Tibial nerve (tissue), 4 donors: ENCODE measurements around the gene AMDHD2. TPM values are rescaled to one million over a fixed set of nuclear protein-coding genes. Genes with fewer than 3 reads are reported as not detected.

Source experiments
- DNase-seq, 2 donors: peaks; one replicate each; pipeline ENCODE4 v3.0.0-alpha.2; 2019; ENCODE audit warnings: low spot score in 2 of 2
- H3K27ac ChIP-seq, 4 donors: fragments of 200-600 bp; sonication (generic) in 3 of 4; one replicate each; pipeline ENCODE4 v1.5.1; 2017 to 2019; ENCODE audit warnings: mild to moderate bottlenecking in 1 of 4
- H3K27me3 ChIP-seq, 2 donors: fragments of 200-600 bp; sonication (generic) in 1 of 2; one replicate each; pipeline versions ENCODE4 v1.5.1 to v1.6.0; 2017 to 2019
- H3K36me3 ChIP-seq, 3 donors: fragments of 200-600 bp; sonication (generic); one replicate each; pipeline ENCODE4 v1.5.1; 2018 to 2019
- H3K4me1 ChIP-seq, 4 donors: fragments of 200-600 bp; sonication (generic) in 3 of 4; one replicate each; pipeline ENCODE4 v1.5.1; 2017 to 2019
- H3K4me3 ChIP-seq, 4 donors: fragments of 200-600 bp; sonication (generic) in 3 of 4; one replicate each; pipeline ENCODE4 v1.5.1; 2017 to 2019; ENCODE audit warnings: mild to moderate bottlenecking in 1 of 4, moderate library complexity in 1 of 4
- H3K9me3 ChIP-seq, 4 donors: fragments of 200-600 bp; sonication (generic) in 3 of 4; one replicate each; pipeline ENCODE4 v1.5.1; 2017 to 2019
- CTCF ChIP-seq, 5 experiments: fragments of 200-600 bp in 3 of 5; fragments of 450-650 bp in 2 of 5; sonication (generic) in 3 of 5; IDR thresholded peaks; one replicate each; pipeline ENCODE4 v1.5.1; 2016 to 2019; ENCODE audit warnings: antibody characterized with exemption in 5 of 5, mild to moderate bottlenecking in 3 of 5, moderate library complexity in 2 of 5
- EP300 ChIP-seq, 2 donors: sonication (generic); formaldehyde crosslinking; IDR thresholded peaks; one replicate each; pipeline ENCODE4 v1.6.1; 2017; ENCODE audit warnings: antibody characterized with exemption in 2 of 2, mild to moderate bottlenecking in 1 of 2
- POLR2A ChIP-seq, 2 donors: fragments of 450-650 bp; IDR thresholded peaks; one replicate each; pipeline ENCODE4 v1.6.1; 2017; ENCODE audit warnings: antibody characterized with exemption in 2 of 2, mild to moderate bottlenecking in 2 of 2, moderate library complexity in 2 of 2
- WGBS, 2 donors: methylation state at CpG; one replicate each; pipeline ENCODE4 v1.1.5; 2018; 5-methylcytosine and 5-hydroxymethylcytosine counted together
- total RNA-seq, 4 donors: library from RNA; depleted of rRNA; stranded (reverse); fragments of >200 nt; gene quantifications; one replicate each; pipeline ENCODE4 v1.1.0, GENCODE V29; 2016

The AMDHD2 gene
- total RNA-seq, 4 donors from 2014 or later: 40.4 to 64.5 (median 55.2) TPM

GRCh38 chr16:2490190-2491105 lies 29.7 kb upstream of the AMDHD2 start:
- Histone ChIP-seq H3K27ac (no peak overlapping the region), H3K27me3 (no peaks in the 10 kb centered on the region), H3K4me1 (peaks cover 0 to 19% (median 4%) of the 10 kb centered on the region in 4 donors), H3K36me3 (peaks cover 0 to 7% (median 0%) of the 10 kb centered on the region in 3 donors), H3K9me3 (no peaks in the 10 kb centered on the region), H3K4me3 (no peak overlapping the region)
- TF ChIP-seq EP300 (IDR thresholded peaks at IDR 0.05) (no peak), POLR2A (IDR thresholded peaks at IDR 0.05) (no peak), CTCF (IDR thresholded peaks at IDR 0.05) (no peak)
- WGBS, 2 donors: 85 to 89% methylated on average over 21 to 23 of the region's 23 CpGs
- DNase-seq: no peak

GRCh38 chr16:2492292-2492691 lies 27.9 kb upstream of the AMDHD2 start:
- no peak for DNase-seq
- peaks cover 0 to 10% (median 3%) of the 10 kb centered on the region in 4 donors for H3K4me1 ChIP-seq
- no peak for TF ChIP-seq CTCF (IDR thresholded peaks at IDR 0.05)
- TF ChIP-seq EP300 (IDR thresholded peaks at IDR 0.05): no peak
- no peaks in the 10 kb centered on the region for H3K27me3 ChIP-seq
- H3K9me3 ChIP-seq: no peaks in the 10 kb centered on the region
- 86% methylated on average over 12 to 13 of the region's 13 CpGs for whole genome bisulfite sequencing, 2 donors
- H3K27ac ChIP-seq: no peak overlapping the region
- peaks cover 0 to 21% (median 0%) of the 10 kb centered on the region in 3 donors for H3K36me3 ChIP-seq
- no peak overlapping the region for H3K4me3 ChIP-seq

- DNase-seq: no peak
- TF ChIP-seq EP300 (IDR thresholded peaks at IDR 0.05) (no peak), CTCF (IDR thresholded peaks at IDR 0.05) (no peak), POLR2A (IDR thresholded peaks at IDR 0.05) (no peak)
- no peaks in the 10 kb centered on the region for H3K9me3 ChIP-seq
- H3K4me1 ChIP-seq: peaks cover 0 to 16% (median 4%) of the 10 kb centered on the region in 4 donors
- H3K4me3 ChIP-seq: no peak overlapping the region
- H3K36me3 ChIP-seq: peaks cover 0 to 33% (median 0%) of the 10 kb centered on the region in 3 donors
- H3K27ac ChIP-seq: no peak overlapping the region
- 71 to 76% methylated on average over 6 of the region's 6 CpGs for WGBS, 2 donors
- no peaks in the 10 kb centered on the region for H3K27me3 ChIP-seq
Observed at GRCh38 chr16:2493605-2494004, 26.6 kb upstream of the AMDHD2 start.

DNA sequence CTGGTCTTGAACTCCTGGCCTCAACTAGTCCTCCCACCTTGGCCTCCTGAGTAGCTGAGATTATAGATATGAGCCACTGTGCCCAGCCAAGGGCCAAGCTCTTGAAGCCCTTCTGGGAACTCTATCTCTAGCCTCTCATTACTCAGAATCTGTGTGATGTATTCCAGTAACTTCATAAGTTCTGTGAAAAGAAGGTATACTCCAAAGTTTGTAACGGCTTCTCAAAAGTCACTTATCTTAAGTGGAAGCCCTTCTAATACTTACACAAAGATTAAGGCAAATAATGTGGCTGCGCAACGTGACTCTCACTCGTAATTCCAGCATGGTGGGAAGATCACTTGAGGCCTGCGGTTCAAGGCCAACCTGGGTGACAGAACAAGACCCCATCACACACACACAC lies 25.6 kb upstream of the AMDHD2 start:
- Histone ChIP-seq H3K9me3 (no peaks in the 10 kb centered on the region), H3K27ac (no peak overlapping the region), H3K27me3 (no peaks in the 10 kb centered on the region), H3K4me3 (no peak overlapping the region), H3K4me1 (peaks cover 0 to 16% (median 4%) of the 10 kb centered on the region in 4 donors), H3K36me3 (peaks cover 0 to 44% (median 0%) of the 10 kb centered on the region in 3 donors)
- DNase-seq: no peak
- TF ChIP-seq CTCF (IDR thresholded peaks at IDR 0.05): no peak
- TF ChIP-seq EP300 (IDR thresholded peaks at IDR 0.05): no peak
- TF ChIP-seq POLR2A (IDR thresholded peaks at IDR 0.05): no peak
- WGBS, 2 donors: 95 to 96% methylated on average over 5 of the region's 5 CpGs

GRCh38 chr16:2495041-2495440 lies 25.1 kb upstream of the AMDHD2 start:
- TF ChIP-seq EP300 (IDR thresholded peaks at IDR 0.05) (no peak), POLR2A (IDR thresholded peaks at IDR 0.05) (no peak), CTCF (IDR thresholded peaks at IDR 0.05) (no peak)
- Histone ChIP-seq H3K9me3 (no peaks in the 10 kb centered on the region), H3K27me3 (no peaks in the 10 kb centered on the region), H3K36me3 (peaks cover 0 to 48% (median 0%) of the 10 kb centered on the region in 3 donors), H3K4me3 (no peak overlapping the region), H3K27ac (no peak overlapping the region), H3K4me1 (peaks cover 0 to 16% (median 4%) of the 10 kb centered on the region in 4 donors)
- 88 to 91% methylated on average over 5 of the region's 5 CpGs for WGBS, 2 donors
- DNase-seq: no peak
